ENCODE data around the gene GAD2.

Gene GAD2

DNA sequence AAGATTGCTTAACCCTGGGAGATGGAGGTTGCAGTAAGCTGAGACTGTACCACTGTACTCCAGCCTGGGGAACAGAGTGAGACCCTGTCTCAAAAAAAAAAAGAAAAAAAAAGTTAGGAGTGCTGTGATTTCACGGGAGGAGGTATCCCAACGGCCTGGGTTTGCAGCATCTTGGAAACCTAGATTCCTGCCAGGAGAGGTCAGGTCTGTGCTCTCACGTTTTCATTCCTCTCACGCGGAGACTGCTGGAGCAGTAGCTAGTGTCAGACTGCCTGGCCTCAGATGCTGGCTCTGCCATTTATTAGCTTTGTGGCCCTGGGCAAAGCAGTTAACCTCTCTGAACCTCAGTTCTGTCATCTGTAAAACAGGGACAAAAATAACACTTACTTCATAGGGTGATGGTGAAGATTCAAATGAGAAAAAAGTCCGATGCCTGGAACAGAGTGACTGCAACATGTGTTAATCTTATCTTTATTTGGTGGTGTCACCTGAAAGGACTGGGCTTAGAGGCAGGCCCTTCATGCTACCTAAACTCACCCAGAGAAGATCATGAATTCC is 94.9 kb downstream of the GAD2 start:
- in situ Hi-C loops (cut with MboI; ENCODE audit: low sequenced_read_pairs): no loop called here

DNA sequence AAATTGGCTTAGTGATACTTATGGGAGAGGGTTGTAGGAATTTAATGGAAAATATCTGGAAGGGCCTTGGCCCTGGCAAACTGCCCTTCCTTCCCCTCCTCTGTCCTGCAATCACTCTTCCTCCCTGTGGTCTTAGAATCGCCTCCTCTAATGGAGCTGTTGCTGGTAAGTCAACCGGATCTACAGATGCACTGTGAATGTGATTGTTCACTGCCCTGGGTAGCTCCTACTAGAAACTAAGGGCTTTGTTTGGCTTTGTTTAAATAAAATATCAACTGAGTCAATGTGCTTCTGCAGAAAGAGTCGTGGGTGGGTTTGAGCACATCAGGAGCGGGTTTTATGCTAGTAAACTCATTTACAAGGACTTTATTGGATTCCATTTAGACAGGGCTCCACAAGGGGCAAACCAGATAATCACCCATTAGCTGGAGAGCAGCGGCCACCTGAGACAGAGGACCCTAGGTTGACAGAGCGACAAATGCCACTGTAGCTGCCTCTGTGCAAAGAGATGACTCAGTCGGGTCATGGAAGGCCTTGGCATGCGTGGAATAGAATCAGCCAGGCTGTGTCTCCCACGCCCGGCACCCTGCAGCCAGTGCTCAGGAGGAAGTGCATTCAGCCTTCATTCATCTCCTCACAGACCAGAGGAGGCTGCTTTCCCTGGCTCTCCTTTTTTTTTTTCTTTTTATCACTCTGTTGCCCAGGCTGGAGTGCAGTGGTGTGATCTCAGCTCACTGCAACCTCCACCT is 97.9 kb downstream of the GAD2 start:
- in situ Hi-C loops (cut with MboI; ENCODE audit: low sequenced_read_pairs): no loop called here

DNA sequence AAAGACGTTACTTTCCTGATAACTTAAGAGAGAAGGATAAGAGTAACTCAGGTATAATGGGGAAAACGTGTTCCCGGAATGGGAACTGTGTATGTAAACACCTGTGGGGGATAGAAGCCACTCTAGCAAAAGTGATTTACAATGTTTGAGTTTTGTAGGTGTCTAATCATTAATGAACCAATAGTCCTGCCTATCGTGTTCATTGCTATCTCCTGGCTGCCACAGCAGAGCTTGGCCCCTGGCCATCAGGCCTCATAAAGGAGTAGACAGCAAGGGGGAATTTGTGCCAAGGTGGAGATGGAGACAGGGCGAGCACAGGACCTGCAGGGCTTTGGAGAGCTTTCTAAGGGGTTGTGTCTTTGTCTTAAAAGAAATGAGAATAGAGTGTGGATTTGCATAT is 102.1 kb downstream of the GAD2 start:
- in situ Hi-C loops (cut with MboI; ENCODE audit: low sequenced_read_pairs): no loop called here

DNA sequence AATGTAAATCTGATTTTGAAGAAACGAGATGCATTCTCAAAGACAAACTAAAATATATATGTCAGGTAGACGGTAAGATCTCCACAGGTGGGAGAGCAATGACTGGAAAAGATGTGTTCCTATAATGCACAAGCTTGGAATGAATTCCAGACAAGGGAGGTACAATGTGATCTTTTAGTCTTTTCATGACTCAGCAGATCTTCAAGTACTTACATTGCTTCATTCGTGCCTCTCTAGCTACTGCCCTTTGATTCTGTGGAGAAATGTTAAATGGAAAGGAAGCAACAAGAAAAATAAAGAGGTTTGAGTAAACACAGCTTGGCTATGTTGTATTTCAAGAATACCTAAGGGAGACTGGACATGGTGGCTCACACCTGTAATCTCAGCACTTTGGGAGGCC is 106.6 kb downstream of the GAD2 start:
- in situ Hi-C loops (cut with MboI; ENCODE audit: low sequenced_read_pairs): no loop called here

DNA sequence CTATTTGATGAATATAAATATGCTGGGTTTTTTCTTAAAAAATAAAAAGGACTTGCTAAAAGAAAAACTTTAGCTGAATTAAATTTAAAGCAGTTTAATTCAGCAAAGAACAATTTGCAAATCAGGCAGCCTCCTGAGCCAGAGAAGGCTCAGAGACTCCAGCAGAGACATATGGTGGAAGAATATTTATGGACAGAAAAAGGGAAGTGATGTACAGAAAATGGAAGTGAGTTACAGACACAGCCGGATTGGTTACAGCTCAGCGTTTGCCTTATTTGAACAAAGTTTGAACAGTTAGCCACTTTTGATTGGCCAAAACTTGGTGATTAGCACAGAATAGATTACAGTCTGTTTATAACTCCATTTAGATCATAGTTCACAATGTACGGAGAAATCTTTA is 110.3 kb downstream of the GAD2 start:
- in situ Hi-C loops (cut with MboI; ENCODE audit: low sequenced_read_pairs): loop anchor here (25.0 kb wide), 2 partner anchors 385 to 535 kb away; partner anchors contain the start of gene ABI1

DNA sequence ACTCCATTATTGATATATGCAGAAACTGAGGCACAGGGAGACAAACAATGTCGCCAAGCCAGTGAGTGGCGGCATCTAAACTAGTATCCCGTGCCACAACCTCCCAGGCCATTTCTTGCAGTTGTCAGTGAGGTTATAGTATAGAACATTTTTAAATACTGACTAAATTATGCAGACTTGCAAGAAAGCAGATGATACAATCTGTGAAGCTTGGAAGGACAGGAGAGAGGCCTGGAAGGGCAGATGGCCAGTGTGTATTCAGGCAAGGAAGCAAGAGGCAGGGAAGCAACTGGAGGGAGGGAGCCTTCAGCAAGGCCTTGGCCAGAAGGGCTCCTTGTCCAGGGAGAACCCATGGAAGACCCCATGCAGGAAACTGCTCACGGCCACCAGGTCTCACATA is 111.2 kb downstream of the GAD2 start:
- in situ Hi-C loops (cut with MboI; ENCODE audit: low sequenced_read_pairs): loop anchor here (25.0 kb wide), 2 partner anchors 384 to 534 kb away; partner anchors contain the start of gene ABI1

DNA sequence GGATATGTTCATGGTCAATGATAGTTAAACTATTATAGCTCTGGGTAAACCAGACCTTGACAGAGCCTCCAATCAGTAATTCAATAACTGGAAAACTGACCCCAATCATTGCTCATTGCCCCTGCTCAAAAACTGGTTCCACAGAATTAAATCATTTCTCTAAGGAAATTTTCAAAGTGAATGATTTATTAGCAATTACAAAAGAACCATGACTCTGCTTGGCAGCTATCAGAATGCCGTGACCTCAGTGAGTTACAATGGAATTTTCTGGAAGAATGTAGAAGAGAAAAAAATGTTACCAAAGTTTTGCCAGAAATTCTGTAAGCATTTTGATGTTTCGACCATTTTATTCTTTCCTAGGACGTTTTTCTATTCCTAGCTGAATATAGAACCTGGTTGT is 114.8 kb downstream of the GAD2 start:
- in situ Hi-C loops (cut with MboI; ENCODE audit: low sequenced_read_pairs): loop anchor here (10.0 to 25.0 kb wide), 3 partner anchors 223 to 531 kb away; partner anchors contain the start of gene ABI1

DNA sequence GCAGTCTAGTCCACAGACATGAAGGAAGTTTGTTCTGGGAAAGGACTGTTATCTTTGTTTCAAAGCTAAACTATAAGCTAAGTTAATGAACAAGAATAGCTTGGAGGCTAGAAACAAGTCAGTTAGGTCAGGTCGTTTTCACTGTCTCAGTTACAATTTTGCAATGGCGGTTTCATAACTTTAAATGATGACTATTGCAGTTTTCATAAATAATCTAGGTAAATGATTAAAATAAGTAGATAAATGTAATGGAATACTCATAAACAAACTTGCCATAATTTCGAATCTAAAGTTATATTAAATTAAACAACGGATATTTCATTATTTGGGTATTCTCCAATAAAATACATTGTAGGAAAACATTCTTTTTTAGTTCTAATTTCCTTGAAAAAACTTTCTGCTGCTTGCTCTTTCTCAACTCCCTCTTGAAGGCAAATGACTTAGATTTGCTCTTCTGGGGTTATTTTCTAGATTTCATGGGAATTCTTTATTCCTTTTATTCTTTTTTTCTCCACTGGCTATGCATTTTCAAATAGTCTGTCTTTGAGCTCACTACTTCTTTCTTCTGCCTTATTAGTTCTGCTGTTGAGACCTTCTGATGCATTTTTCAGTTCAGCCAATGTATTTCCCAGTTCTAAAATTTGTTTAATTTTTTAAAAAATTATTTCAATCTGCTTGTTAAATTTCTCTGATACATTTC is 117.8 kb downstream of the GAD2 start:
- in situ Hi-C loops (cut with MboI; ENCODE audit: low sequenced_read_pairs): loop anchor here (10.0 to 25.0 kb wide), 3 partner anchors 220 to 528 kb away; partner anchors contain the start of gene ABI1

DNA sequence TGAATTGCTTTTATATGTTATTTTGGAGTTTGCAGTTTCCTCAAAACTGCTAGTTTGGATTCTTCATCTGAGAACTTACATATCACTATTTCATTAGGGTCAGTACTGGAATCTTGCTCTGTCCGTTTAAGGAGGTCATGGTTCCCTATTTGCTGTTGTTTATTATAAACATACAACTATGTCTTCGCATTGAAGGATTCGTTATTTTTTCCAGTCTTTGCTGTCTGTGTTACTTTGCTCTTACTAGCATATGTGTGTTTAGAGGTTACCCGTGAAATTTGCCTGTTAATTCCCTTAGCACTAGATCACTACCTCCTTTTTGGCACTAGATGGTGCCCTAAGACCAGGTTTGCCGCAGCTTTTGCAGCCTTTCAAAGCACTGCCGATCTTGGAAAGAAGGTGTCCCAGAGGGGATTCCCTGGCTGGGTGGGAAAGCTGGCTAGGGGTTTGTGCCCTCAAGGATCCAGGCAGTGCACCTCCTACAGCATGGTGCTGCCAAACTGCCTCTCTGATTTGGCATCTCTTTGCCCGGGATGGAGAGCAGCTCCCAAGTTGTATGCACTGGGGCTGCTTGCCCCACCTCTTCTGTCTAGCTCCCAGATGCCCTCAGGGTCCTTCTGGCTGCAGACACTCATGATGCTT is 118.5 kb downstream of the GAD2 start:
- in situ Hi-C loops (cut with MboI; ENCODE audit: low sequenced_read_pairs): loop anchor here (10.0 to 25.0 kb wide), 3 partner anchors 220 to 527 kb away; partner anchors contain the start of gene ABI1

DNA sequence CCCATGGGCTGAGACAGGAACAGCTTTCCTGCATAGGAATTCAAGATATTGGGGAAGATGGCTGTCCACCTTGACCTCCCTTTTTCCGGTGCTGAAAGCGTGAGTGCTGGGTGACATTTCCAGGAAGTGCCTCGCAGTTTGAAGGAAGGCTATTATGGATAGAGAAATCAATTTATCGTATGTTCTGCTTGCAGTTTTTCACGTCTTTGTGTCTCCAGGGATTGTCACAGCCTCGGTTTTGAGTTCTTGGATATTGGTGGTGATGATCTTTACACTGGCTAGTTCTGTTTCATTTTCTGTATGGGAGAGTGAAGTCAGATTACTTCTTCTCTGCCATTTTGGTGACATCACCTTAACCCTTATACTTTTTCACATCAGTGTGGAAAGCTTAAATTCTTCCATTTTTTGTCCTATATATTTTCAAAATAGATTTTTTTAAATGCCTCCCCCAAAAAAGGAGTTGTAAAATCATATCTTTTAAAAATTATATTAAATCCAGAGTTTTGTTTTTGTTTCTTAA is 119.1 kb downstream of the GAD2 start:
- in situ Hi-C loops (cut with MboI; ENCODE audit: low sequenced_read_pairs): loop anchor here (10.0 to 25.0 kb wide), 3 partner anchors 219 to 527 kb away; partner anchors contain the start of gene ABI1

DNA sequence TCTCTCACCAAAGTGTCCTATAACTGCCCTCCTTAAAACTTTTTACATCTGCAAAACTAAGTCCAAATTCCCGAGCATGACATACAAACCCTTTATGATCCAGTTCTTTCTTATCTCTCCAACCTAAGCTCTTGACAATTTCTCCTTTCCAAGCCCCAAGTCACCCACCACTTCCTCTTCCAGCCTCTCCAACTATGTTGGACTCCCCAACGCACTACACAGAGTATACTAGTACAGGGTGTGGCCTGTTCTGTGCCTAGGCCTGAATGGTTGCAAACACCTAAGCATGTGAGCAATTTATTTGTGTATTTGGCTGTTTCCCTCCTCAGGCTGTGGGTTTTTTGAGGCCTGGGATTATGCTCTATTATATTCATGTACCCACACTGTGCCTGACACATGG is 120.4 kb downstream of the GAD2 start:
- in situ Hi-C loops (cut with MboI; ENCODE audit: low sequenced_read_pairs): loop anchor here (10.0 to 25.0 kb wide), 3 partner anchors 218 to 525 kb away; partner anchors contain the start of gene ABI1

DNA sequence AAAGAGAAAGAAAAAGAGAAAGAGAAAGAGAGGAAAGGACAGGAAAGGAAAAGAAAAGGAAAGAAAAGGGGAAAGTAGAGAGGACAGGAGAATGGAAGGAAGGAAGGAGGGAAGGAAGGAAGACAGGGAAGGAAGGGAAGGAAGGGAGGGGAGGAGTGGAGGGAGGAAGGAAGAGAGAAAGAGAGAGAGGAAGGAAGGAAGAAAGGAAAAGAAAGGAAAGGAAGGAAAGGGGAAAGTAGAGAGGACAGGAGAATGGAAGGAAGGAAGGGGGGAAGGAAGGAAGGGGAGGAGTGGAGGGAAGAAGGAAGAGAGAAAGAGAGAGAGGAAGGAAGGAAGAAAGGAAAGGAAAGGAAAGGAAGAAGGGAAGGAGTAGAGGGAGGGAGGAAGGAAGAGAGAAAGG is 125.1 kb downstream of the GAD2 start:
- in situ Hi-C loops (cut with MboI; ENCODE audit: low sequenced_read_pairs): loop anchor here (25.0 kb wide), 2 partner anchors 371 to 521 kb away; partner anchors contain the start of gene ABI1

DNA sequence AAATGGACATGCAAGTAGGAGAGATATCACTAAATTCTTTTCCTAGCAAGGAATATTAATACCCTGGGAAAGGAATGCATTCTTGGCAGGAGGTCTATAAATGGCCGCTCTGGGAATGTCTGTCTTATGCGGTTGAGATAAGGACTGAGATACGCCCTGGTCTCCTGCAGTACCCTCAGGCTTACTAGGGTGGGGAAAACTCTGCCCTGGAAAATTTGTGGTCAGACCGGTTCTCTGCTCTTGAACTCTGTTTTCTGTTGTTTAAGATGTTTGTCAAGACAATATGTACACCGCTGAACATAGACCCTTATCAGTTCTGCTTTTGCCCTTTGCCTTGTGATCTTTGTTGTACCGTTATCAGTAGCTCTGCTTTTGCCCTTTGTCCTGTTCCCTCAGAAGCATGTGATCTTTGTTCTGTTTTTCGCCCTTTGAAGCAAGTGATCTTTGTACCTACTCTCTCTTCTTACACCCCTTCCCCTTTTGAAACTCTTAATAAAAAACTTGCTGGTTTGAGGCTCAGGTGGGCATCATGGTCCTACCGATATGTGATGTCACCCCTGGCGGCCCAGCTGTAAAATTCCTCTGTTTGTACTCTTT is 132.3 kb downstream of the GAD2 start:
- in situ Hi-C loops (cut with MboI; ENCODE audit: low sequenced_read_pairs): loop anchor here (25.0 kb wide), 2 partner anchors 363 to 513 kb away; partner anchors contain the start of gene ABI1
